K562 (cell line): ENCODE data around the gene MOB1B. TPM values are rescaled to one million over a fixed set of nuclear protein-coding genes. Genes with fewer than 3 reads are reported as not detected.

Experiments used
- CLOCK ChIP-seq: fragments of 250-450 bp; sonication (Bioruptor Pico); IDR thresholded peaks from 2 replicates; pipeline ENCODE4 v1.4.0; 2020; ENCODE audit warnings: mild to moderate bottlenecking, moderate library complexity, borderline replicate concordance
- EP400 ChIP-seq: fragments of 450-650 bp; IDR thresholded peaks from 2 replicates; pipeline ENCODE4 v1.6.1; 2017; ENCODE audit warnings: antibody characterized with exemption, mild to moderate bottlenecking, moderate library complexity
- FOXJ2 ChIP-seq: fragments of 200-800 bp; sonication (Bioruptor generic); IDR thresholded peaks from 2 replicates; pipeline ENCODE4 v1.6.1; 2016; ENCODE audit warnings: missing genetic modification characterization, missing compliant biosample characterization
- GABPA ChIP-seq: fragments of 200-800 bp; sonication (Bioruptor generic); conservative IDR thresholded peaks from 2 replicates; pipeline ENCODE4 v1.6.1; 2016; ENCODE audit warnings: low read depth, missing genetic modification characterization, missing compliant biosample characterization
- GTF2F1 ChIP-seq: IDR thresholded peaks from 2 replicates; pipeline ENCODE4 v1.6.1; 2011; ENCODE audit warnings: low read depth, low read length, improper control_type of control experiment
- GTF3C2 ChIP-seq: IDR thresholded peaks from 3 replicates; pipeline ENCODE4 v1.6.1; 2011; ENCODE audit warnings: borderline replicate concordance, mild to moderate bottlenecking, moderate library complexity; ENCODE audit not compliant: insufficient read length; ENCODE audit errors: extremely low read depth
- KDM1A ChIP-seq, 2 experiments: fragments of 450-650 bp; IDR thresholded peaks; 2 replicates each; pipeline ENCODE4 v1.6.1; 2016; ENCODE audit warnings: mild to moderate bottlenecking in 2 of 2
- MEIS2 ChIP-seq: fragments of 450-650 bp; IDR thresholded peaks from 2 replicates; pipeline ENCODE4 v1.6.1; 2014; ENCODE audit warnings: mild to moderate bottlenecking; ENCODE audit not compliant: partially characterized antibody
- NR2C1 ChIP-seq, 2 experiments: fragments of 450-650 bp; IDR thresholded peaks; 2 replicates each; pipeline ENCODE4 v1.6.1; 2017; ENCODE audit warnings: mild to moderate bottlenecking in 2 of 2, antibody characterized with exemption in 1 of 2, inconsistent platforms in 1 of 2, missing compliant biosample characterization in 1 of 2, missing genetic modification characterization in 1 of 2
- PBX2 ChIP-seq, 2 experiments: IDR thresholded peaks in 1 of 2; conservative IDR thresholded peaks in 1 of 2; 2 replicates each; pipeline ENCODE4 v1.6.1; 2016; ENCODE audit warnings: low read depth in 2 of 2, mild to moderate bottlenecking in 1 of 2, missing compliant biosample characterization in 1 of 2, missing genetic modification characterization in 1 of 2, moderate library complexity in 1 of 2
- PRDM10 ChIP-seq: fragments of 450-650 bp; IDR thresholded peaks from 2 replicates; pipeline ENCODE4 v1.6.1; 2018; ENCODE audit not compliant: partially characterized antibody
- ZNF77 ChIP-seq: fragments of 250-450 bp; sonication (Bioruptor Pico); IDR thresholded peaks from 2 replicates; pipeline ENCODE4 v1.5.0; 2020
- polyA plus RNA-seq, 8 experiments: library from polyadenylated mRNA; depleted of rRNA in 4 of 8; stranded (reverse) in 5 of 8; unstranded in 3 of 8; fragments of >200 nt; fragmentation: Nextera tagmentation in 2 of 8; fragmentation: Illumina TruSeq in 1 of 8; extraction: Ambion mirVana in 2 of 8; extraction: Trizol in 1 of 8; gene quantifications; 2 replicates each; pipeline versions ENCODE4 v1.2.1 to v1.2.3, GENCODE V29; 2011 to 2014; ENCODE audit warnings: inconsistent platforms in 1 of 8, missing spikeins in 1 of 8
- total RNA-seq, 7 experiments: library from RNA; depleted of rRNA in 6 of 7; stranded (reverse); fragments of >200 nt in 6 of 7; fragmentation: Illumina TruSeq in 2 of 7; extraction: Trizol in 2 of 7; gene quantifications; 2 replicates each; pipeline versions ENCODE4 v1.2.1 to v1.2.3, GENCODE V29; 2011 to 2021; ENCODE audit warnings: low replicate concordance in 1 of 7

The MOB1B gene
- total and polyA plus RNA-seq, 9 of the 15 experiments (the other 6 are each of a cell fraction or from before 2014, with no cell fraction given) = 8.4 to 37.8 (median 19.0) TPM

- TF ChIP-seq PRDM10 (no peak), GTF2F1 (no peak), KDM1A (IDR thresholded peaks at IDR 0.05) (0 out of 4 replicates have a peak, but pooled peaks of 1 of the 2 experiments have one; percentile 11), FOXJ2 (peak; percentile 39; the same call in 1 of the 2 replicates), ZNF77 (CRISPR knock-in tag) (no peak), MEIS2 (peak; percentile 98), NR2C1 (IDR thresholded peaks at IDR 0.05) (no peak; the same call in 1 of the 2 replicates), NR2C1 (tag; IDR thresholded peaks at IDR 0.05) (peak; percentile 18; the same call in 1 of the 2 replicates), GABPA (tag) (0 out of 2 replicates have a peak, but pooled peaks have one; percentile 30), GTF3C2 (no peak), PBX2 (CRISPR knock-in tag; IDR thresholded peaks at IDR 0.05; ENCODE audit: low read depth) (peak; percentile 73), PBX2 (tag; conservative IDR thresholded peaks at IDR 0.05; ENCODE audit: low read depth) (peak; percentile 97), CLOCK (CRISPR knock-in tag) (no peak), EP400 (peak; percentile 58)
Observed at GRCh38 chr4:70892086-70892769, 9.9 kb upstream of the MOB1B start (continued).
